IMR-90 (cell line): ENCODE results near the gene SHB. TPM values are rescaled to one million over a fixed set of nuclear protein-coding genes. Genes with fewer than 3 reads are reported as not detected.
"Not testable (repeated sequence)": the region's sequence is repeated elsewhere in the genome, so short reads cannot be mapped to it uniquely, and the experiment has no call there.

Experiments
- ATAC-seq: fragments of 200-7000 bp; cut with Tn5 transposase; 2 replicates; pipeline ENCODE4 v1.9.1; 2020; ENCODE audit warnings: low read depth, mild to moderate bottlenecking, moderate library complexity
- BruUV-seq: library from RNA; stranded (reverse); fragments of 400-500 nt; replicated peaks from 2 replicates; lab custom pipeline; 2021; lab: Mats Ljungman, UMichigan
- CTCF ChIA-PET: fragments of 300-600 bp; formaldehyde crosslinking; extraction: SDS; loops from one replicate; lab custom pipeline; 2021; ENCODE audit warnings: antibody characterized with exemption; lab: Yijun Ruan, JAX
- POLR2A ChIA-PET: fragments of 300-600 bp; sonication (Branson Sonifier 250); formaldehyde crosslinking; loops from one replicate; lab custom pipeline; 2022; ENCODE audit warnings: antibody characterized with exemption; ENCODE audit not compliant: unreplicated experiment; lab: Charles Lee
- DNase-seq: peaks from one replicate; pipeline ENCODE4 v3.0.0; 2013
- H2AFZ ChIP-seq: replicated peaks from 2 replicates; pipeline ENCODE3; 2013; ENCODE audit warnings: low read length, mild to moderate bottlenecking; ENCODE audit not compliant: poor library complexity
- H2AK5ac ChIP-seq: 2 replicates; pipeline ENCODE4 v1.6.1; 2013; ENCODE audit warnings: low read depth, low read length, inconsistent platforms
- H2AK9ac ChIP-seq: replicated peaks from 2 replicates; pipeline ENCODE3; 2013; ENCODE audit warnings: mild to moderate bottlenecking, low read depth, low read length, moderate library complexity; ENCODE audit not compliant: poor library complexity
- H2BK120ac ChIP-seq: 2 replicates; pipeline ENCODE4 v1.6.1; 2013; ENCODE audit warnings: low read depth, low read length, inconsistent platforms
- H2BK15ac ChIP-seq: 3 replicates; pipeline ENCODE4 v1.6.1; 2013; ENCODE audit warnings: low read depth, low read length, inconsistent platforms
- H2BK20ac ChIP-seq: 2 replicates; pipeline ENCODE4 v1.6.1; 2013; ENCODE audit warnings: low read depth, mild to moderate bottlenecking, inconsistent platforms, low read length, moderate library complexity
- H2BK5ac ChIP-seq: 2 replicates; pipeline ENCODE4 v1.6.1; 2013; ENCODE audit warnings: mild to moderate bottlenecking, low read depth, low read length, inconsistent platforms; ENCODE audit not compliant: poor library complexity, severe bottlenecking
- H3K14ac ChIP-seq: replicated peaks from 2 replicates; pipeline ENCODE4 v1.6.1; 2013; ENCODE audit warnings: low read depth, low read length, inconsistent platforms
- H3K18ac ChIP-seq: 2 replicates; pipeline ENCODE4 v1.6.1; 2013; ENCODE audit warnings: low read depth, low read length, control low read depth
- H3K23ac ChIP-seq: 2 replicates; pipeline ENCODE4 v1.6.1; 2013; ENCODE audit warnings: low read depth, low read length, inconsistent platforms
- H3K27ac ChIP-seq: 2 replicates; pipeline ENCODE4 v1.5.1; 2013; ENCODE audit warnings: mild to moderate bottlenecking, control low read depth, low read length; ENCODE audit not compliant: insufficient read depth
- H3K27me3 ChIP-seq: 2 replicates; pipeline ENCODE4 v1.6.1; 2013; ENCODE audit warnings: low read length; ENCODE audit not compliant: control insufficient read depth, insufficient read depth
- H3K36me3 ChIP-seq: 2 replicates; pipeline ENCODE4 v1.6.1; 2013; ENCODE audit warnings: low read length, mixed read lengths; ENCODE audit not compliant: control insufficient read depth, insufficient read depth
- H3K4ac ChIP-seq: 2 replicates; pipeline ENCODE4 v1.6.1; 2013; ENCODE audit warnings: low read depth, low read length, inconsistent platforms
- H3K4me1 ChIP-seq: 2 replicates; pipeline ENCODE4 v1.6.1; 2013; ENCODE audit warnings: low read length, mixed read lengths; ENCODE audit not compliant: control insufficient read depth, insufficient read depth
- H3K4me2 ChIP-seq: 2 replicates; pipeline ENCODE4 v1.6.1; 2013; ENCODE audit warnings: low read depth, mild to moderate bottlenecking, control low read depth, low read length, moderate library complexity
- H3K4me3 ChIP-seq: 2 replicates; pipeline ENCODE4 v1.5.1; 2013; ENCODE audit warnings: low read depth, mild to moderate bottlenecking, control low read depth, low read length, moderate library complexity; ENCODE audit not compliant: insufficient read depth
- H3K56ac ChIP-seq: 2 replicates; pipeline ENCODE4 v1.6.1; 2013; ENCODE audit warnings: low read length, inconsistent platforms; ENCODE audit not compliant: insufficient read depth; ENCODE audit errors: extremely low read depth
- H3K79me1 ChIP-seq, 2 experiments: 2 replicates each; pipeline ENCODE4 v1.6.1; 2013; ENCODE audit warnings: low read length in 2 of 2, inconsistent platforms in 1 of 2, low read depth in 1 of 2
- H3K9ac ChIP-seq: 2 replicates; pipeline ENCODE4 v1.6.1; 2013; ENCODE audit warnings: low read depth, low read length, control low read depth
- H3K9me1 ChIP-seq: 2 replicates; pipeline ENCODE4 v1.6.1; 2013; ENCODE audit warnings: low read length, inconsistent platforms; ENCODE audit not compliant: insufficient read depth
- H3K9me3 ChIP-seq: 2 replicates; pipeline ENCODE4 v1.6.1; 2013; ENCODE audit warnings: low read length; ENCODE audit not compliant: control insufficient read depth, insufficient read depth
- H4K20me1 ChIP-seq: 2 replicates; pipeline ENCODE4 v1.6.1; 2013; ENCODE audit warnings: low read length, inconsistent platforms; ENCODE audit not compliant: insufficient read depth
- H4K5ac ChIP-seq: 2 replicates; pipeline ENCODE4 v1.6.1; 2013; ENCODE audit warnings: mild to moderate bottlenecking, low read depth, low read length, control low read depth
- H4K8ac ChIP-seq, 2 experiments: 2 replicates each; pipeline ENCODE4 v1.6.1; 2013; ENCODE audit warnings: low read depth in 2 of 2, low read length in 2 of 2, control low read depth in 1 of 2, inconsistent platforms in 1 of 2
- H4K91ac ChIP-seq: 2 replicates; pipeline ENCODE4 v1.6.1; 2013; ENCODE audit warnings: low read depth, low read length, inconsistent platforms; ENCODE audit not compliant: insufficient read depth
- CEBPB ChIP-seq: IDR thresholded peaks from 2 replicates; pipeline ENCODE4 v1.6.1; 2012; ENCODE audit warnings: low read depth, low read length, improper control_type of control experiment
- WGBS, 2 experiments: methylation state at CpG; one replicate each; pipeline versions ENCODE4 v1.1.5 to v1.1.7; 2013; ENCODE audit warnings: missing lambda C conversion rate in 2 of 2; ENCODE audit not compliant: insufficient read length in 1 of 2; ENCODE audit errors: extremely low coverage in 2 of 2; 5-methylcytosine and 5-hydroxymethylcytosine counted together
- dilution Hi-C: fragments of 300-500 bp; cut with HindIII; formaldehyde crosslinking; loops from one replicate; pipeline ENCODE4 v1.14.3; 2018; ENCODE audit warnings: low sequenced_read_pairs; ENCODE audit not compliant: unreplicated experiment
- in situ Hi-C: fragments of 300-500 bp; cut with MboI; formaldehyde crosslinking; loops from 3 replicates; pipeline ENCODE4 v1.14.3; 2019; ENCODE audit warnings: low sequenced_read_pairs, inconsistent platforms, mixed read lengths
- intact Hi-C: fragments of 100-400 bp; cut with micrococcal nuclease; formaldehyde crosslinking; loops from 2 replicates; pipeline ENCODE4 v1.10.0; 2022
- polyA plus RNA-seq, 3 experiments: library from polyadenylated mRNA; depleted of rRNA; stranded (reverse); fragments of >200 nt; gene quantifications; 2 replicates each; pipeline ENCODE4 v1.2.3, GENCODE V29; 2012; ENCODE audit warnings: low replicate concordance in 1 of 3
- total RNA-seq: library from RNA; depleted of rRNA; stranded (reverse); fragments of >200 nt; gene quantifications from 2 replicates; pipeline ENCODE4 v1.2.3, GENCODE V29; 2012

SHB gene
- total and polyA plus RNA-seq, 2 of the 4 experiments (the other 2 are of a cell fraction): 6.1 to 20.4 TPM

DNA sequence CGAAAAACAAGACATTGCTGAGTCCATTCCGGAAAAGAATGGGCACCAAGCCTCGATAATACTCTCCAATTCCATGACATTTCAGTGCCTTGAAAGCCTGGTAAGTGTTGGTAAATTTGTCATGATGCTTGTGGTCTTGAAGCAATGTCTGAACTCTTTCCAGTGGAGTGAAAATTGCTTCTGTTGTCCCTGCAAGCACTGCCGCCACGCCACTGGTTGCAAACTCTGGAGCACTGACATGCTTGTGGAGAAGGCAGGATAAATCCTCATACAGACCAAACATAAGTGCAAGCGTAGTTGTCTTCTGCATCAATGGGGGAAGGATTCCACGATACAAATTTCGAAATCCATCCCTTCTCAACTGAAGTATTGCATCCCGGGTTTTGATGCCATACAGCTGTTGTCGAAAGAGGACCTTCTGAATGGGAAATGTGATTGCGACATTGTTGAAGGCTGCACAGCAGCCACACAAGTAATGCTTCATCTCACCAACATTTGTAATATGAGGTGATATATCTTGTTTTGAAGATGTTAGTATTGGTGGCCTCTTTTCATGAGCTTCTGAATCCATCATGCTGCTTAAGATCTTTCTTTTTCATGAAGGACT, 180.9 kb downstream of the SHB start:
- H3K9me3 ChIP-seq, H3K27ac ChIP-seq, H2BK20ac ChIP-seq, in situ Hi-C loops, H3K27me3 ChIP-seq, BruUV-seq, POLR2A ChIA-PET, H2AFZ ChIP-seq, intact Hi-C loops, H4K5ac ChIP-seq, H2BK120ac ChIP-seq, H4K8ac ChIP-seq, H3K18ac ChIP-seq, H2AK9ac ChIP-seq, H3K9me1 ChIP-seq, dilution Hi-C loops, H3K14ac ChIP-seq, H4K91ac ChIP-seq, CTCF ChIA-PET, H2BK15ac ChIP-seq, H3K4me3 ChIP-seq, H3K4ac ChIP-seq, H3K23ac ChIP-seq, H2AK5ac ChIP-seq, H3K9ac ChIP-seq, H3K56ac ChIP-seq, H3K4me1 ChIP-seq: not testable (repeated sequence)
- Histone ChIP-seq H3K36me3 (peaks cover 17% of the 10 kb centered on the region), H2BK5ac (peak overlapping the region; percentile 36), H3K4me2 (peak overlapping the region; percentile 49; the same call in 1 of the 2 replicates), H3K79me1 (peaks cover 18 to 34% of the 10 kb centered on the region in 2 experiments), H4K20me1 (peaks cover 13% of the 10 kb centered on the region)
- WGBS, 2 experiments: no CpG with 5 or more reads among the region's 11 CpGs
- ATAC-seq (peak; percentile 14; the same call in 1 of the 2 replicates), DNase-seq (peak; percentile 53)
- peak; percentile 76 for TF ChIP-seq CEBPB
